ENCODE results near the gene PILRB. TPM values are rescaled to one million over a fixed set of nuclear protein-coding genes. Genes with fewer than 3 reads are reported as not detected.
"Not testable (repeated sequence)": the region's sequence is repeated elsewhere in the genome, so short reads cannot be mapped to it uniquely, and the experiment has no call there.

Gene PILRB
- total and polyA plus RNA-seq, 2 of the 13 experiments (the other 11 are each of a cell fraction or from before 2014, with no cell fraction given): 16.6 to 33.8 TPM

DNA sequence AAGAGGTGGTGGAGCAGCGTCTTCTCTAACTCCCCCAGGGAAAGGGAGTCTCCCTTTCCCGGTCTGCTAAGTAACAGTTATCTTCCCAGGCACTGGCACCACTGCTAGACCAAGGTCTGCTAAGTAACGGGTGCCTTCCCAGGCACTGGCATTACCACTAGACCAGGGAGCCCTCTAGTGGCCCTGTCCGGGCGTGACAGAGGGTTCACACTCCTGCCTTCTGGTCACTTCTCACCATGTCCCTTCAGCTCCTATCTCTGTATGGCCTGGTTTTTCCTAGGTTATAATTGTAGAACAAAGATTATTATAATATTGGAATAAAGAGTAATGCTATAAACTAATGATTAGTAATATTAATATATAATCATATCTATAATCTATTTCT lies 12.6 kb upstream of the PILRB start:
- Histone ChIP-seq H3K36me3 (replicated peaks in 1 of 2; ENCODE audit: control insufficient read depth in 1 of 2, insufficient read depth in 2 of 2, low read length in 2 of 2) (peaks cover 23 to 57% of the 10 kb centered on the region in 2 experiments), H3K4me1 (ENCODE audit: insufficient read depth, low read length) (peaks cover 11% of the 10 kb centered on the region)
- H3K27me3 ChIP-seq (ENCODE audit: control insufficient read depth in 1 of 2, insufficient read depth in 2 of 2, low read length in 2 of 2); H2AFZ ChIP-seq (ENCODE audit: low read length); H3K4me3 ChIP-seq (replicated peaks in 1 of 3; ENCODE audit: insufficient read depth in 1 of 3, low read depth in 2 of 3, low read length in 3 of 3); H3K9me3 ChIP-seq (ENCODE audit: low read length); H3K27ac ChIP-seq (ENCODE audit: extremely low read length, insufficient read depth, low read length); H4K20me1 ChIP-seq (ENCODE audit: insufficient read depth, low read length); in situ Hi-C loops (cut with HindIII; ENCODE audit: extremely low pct_ligation_motif_present, low pct_unique_long_range_greater_than_20kb); H3K9ac ChIP-seq (ENCODE audit: insufficient read depth, low read depth, low read length); H3K79me2 ChIP-seq (ENCODE audit: insufficient read depth, low read length); FAIRE-seq; H3K4me2 ChIP-seq (ENCODE audit: low read depth, low read length): not testable (repeated sequence)
- peak; percentile 69 for ATAC-seq
- CTCF ChIA-PET (ENCODE audit: low intra/inter-chr PET ratio, low total read pairs): interaction anchor here (1.5 to 1.7 kb wide), 2 partner anchors 156 to 212 kb away, joined by 5 to 6 read pairs; no protein-coding TSS in a partner anchor
- peak; percentile 52 for DNase-seq (ENCODE audit: low spot score)
- intact Hi-C loops (cut with micrococcal nuclease; ENCODE audit: unreplicated experiment): loop anchor here (10.0 kb wide), 1 partner anchor 100 kb away; no protein-coding TSS in a partner anchor
- POLR2A ChIA-PET: interaction anchor here (1.4 kb wide), 1 partner anchor 98 kb away, joined by 3 read pairs; no protein-coding TSS in a partner anchor
- BruUV-seq (replicated peaks): TSS peak; percentile 70
- 0% methylated on average over 2 of the region's 5 CpGs for WGBS (ENCODE audit: low lambda C conversion rate)
- TF ChIP-seq SMC3 (IDR thresholded peaks at IDR 0.05; ENCODE audit: low read length) (peak; percentile 31; the same call in 1 of the 2 replicates), RAD21 (CRISPR knock-in tag; IDR thresholded peaks at IDR 0.05) (0 out of 2 replicates have a peak, but pooled peaks have one; percentile 28), FOSL2 (CRISPR knock-in tag; IDR thresholded peaks at IDR 0.05) (0 out of 2 replicates have a peak, but pooled peaks have one; percentile 8), THAP11 (CRISPR knock-in tag; IDR thresholded peaks at IDR 0.05) (0 out of 2 replicates have a peak, but pooled peaks have one; percentile 15), STAG1 (CRISPR knock-in tag; IDR thresholded peaks at IDR 0.05) (peak; percentile 70), KAT8 (CRISPR knock-in tag; IDR thresholded peaks at IDR 0.05) (0 out of 2 replicates have a peak, but pooled peaks have one; percentile 16), KDM2A (CRISPR knock-in tag; IDR thresholded peaks at IDR 0.05; ENCODE audit: borderline replicate concordance, low read depth) (0 out of 2 replicates have a peak, but pooled peaks have one; percentile 49)
- TF ChIP-seq, protein P1, sequence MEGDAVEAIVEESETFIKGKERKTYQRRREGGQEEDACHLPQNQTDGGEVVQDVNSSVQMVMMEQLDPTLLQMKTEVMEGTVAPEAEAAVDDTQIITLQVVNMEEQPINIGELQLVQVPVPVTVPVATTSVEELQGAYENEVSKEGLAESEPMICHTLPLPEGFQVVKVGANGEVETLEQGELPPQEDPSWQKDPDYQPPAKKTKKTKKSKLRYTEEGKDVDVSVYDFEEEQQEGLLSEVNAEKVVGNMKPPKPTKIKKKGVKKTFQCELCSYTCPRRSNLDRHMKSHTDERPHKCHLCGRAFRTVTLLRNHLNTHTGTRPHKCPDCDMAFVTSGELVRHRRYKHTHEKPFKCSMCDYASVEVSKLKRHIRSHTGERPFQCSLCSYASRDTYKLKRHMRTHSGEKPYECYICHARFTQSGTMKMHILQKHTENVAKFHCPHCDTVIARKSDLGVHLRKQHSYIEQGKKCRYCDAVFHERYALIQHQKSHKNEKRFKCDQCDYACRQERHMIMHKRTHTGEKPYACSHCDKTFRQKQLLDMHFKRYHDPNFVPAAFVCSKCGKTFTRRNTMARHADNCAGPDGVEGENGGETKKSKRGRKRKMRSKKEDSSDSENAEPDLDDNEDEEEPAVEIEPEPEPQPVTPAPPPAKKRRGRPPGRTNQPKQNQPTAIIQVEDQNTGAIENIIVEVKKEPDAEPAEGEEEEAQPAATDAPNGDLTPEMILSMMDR (CRISPR knock-in tag; IDR thresholded peaks at IDR 0.05): peak; percentile 61
- TF ChIP-seq, protein P2, sequence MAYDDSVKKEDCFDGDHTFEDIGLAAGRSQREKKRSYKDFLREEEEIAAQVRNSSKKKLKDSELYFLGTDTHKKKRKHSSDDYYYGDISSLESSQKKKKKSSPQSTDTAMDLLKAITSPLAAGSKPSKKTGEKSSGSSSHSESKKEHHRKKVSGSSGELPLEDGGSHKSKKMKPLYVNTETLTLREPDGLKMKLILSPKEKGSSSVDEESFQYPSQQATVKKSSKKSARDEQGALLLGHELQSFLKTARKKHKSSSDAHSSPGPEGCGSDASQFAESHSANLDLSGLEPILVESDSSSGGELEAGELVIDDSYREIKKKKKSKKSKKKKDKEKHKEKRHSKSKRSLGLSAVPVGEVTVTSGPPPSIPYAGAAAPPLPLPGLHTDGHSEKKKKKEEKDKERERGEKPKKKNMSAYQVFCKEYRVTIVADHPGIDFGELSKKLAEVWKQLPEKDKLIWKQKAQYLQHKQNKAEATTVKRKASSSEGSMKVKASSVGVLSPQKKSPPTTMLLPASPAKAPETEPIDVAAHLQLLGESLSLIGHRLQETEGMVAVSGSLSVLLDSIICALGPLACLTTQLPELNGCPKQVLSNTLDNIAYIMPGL (CRISPR knock-in tag; IDR thresholded peaks at IDR 0.05; ENCODE audit: borderline replicate concordance in 1 of 2, low read depth in 1 of 2): 0 out of 4 replicates have a peak, but pooled peaks of 1 of the 2 experiments have one; percentile 26
